SK-N-SH treated with all-trans-retinoic acid at 6 μM for 48 hours (cell line): ENCODE data around the gene SLC7A7.

ENCODE experiments used
- ARNTL ChIP-seq: fragments of 450-650 bp; formaldehyde crosslinking; IDR thresholded peaks from 2 replicates; pipeline ENCODE4 v1.5.0; 2020; ENCODE audit warnings: low read depth, mild to moderate bottlenecking, moderate library complexity, borderline replicate concordance
- CSRNP3 ChIP-seq: fragments of 250-450 bp; sonication (Bioruptor Pico); IDR thresholded peaks from 2 replicates; pipeline ENCODE4 v1.5.1; 2021; ENCODE audit warnings: mild to moderate bottlenecking, moderate library complexity
- ESRRG ChIP-seq: fragments of 250-450 bp; sonication (Bioruptor Pico); IDR thresholded peaks from 2 replicates; pipeline ENCODE4 v1.6.1; 2021; ENCODE audit warnings: mild to moderate bottlenecking
- PATZ1 ChIP-seq: fragments of 250-450 bp; sonication (Bioruptor Pico); IDR thresholded peaks from 2 replicates; pipeline ENCODE4 v1.8.0; 2020; ENCODE audit warnings: mild to moderate bottlenecking, moderate library complexity, borderline replicate concordance
- RARB ChIP-seq: fragments of 250-450 bp; sonication (Bioruptor Pico); IDR thresholded peaks from 2 replicates; pipeline ENCODE4 v1.8.0; 2021; ENCODE audit warnings: mild to moderate bottlenecking, moderate library complexity
- TCF4 ChIP-seq: fragments of 250-450 bp; sonication (Bioruptor Pico); IDR thresholded peaks from 2 replicates; pipeline ENCODE4 v1.8.0; 2021; ENCODE audit warnings: mild to moderate bottlenecking, moderate library complexity, borderline replicate concordance
- TOX ChIP-seq: fragments of 250-450 bp; sonication (Bioruptor Pico); IDR thresholded peaks from 2 replicates; pipeline ENCODE4 v1.8.0; 2021; ENCODE audit warnings: mild to moderate bottlenecking, moderate library complexity, borderline replicate concordance
- ZFP3 ChIP-seq: fragments of 250-450 bp; sonication (Bioruptor Pico); IDR thresholded peaks from 2 replicates; pipeline ENCODE4 v1.5.0; 2020; ENCODE audit warnings: mild to moderate bottlenecking, moderate library complexity

GRCh38 chr14:22856428-22856827 lies 41.2 kb upstream of the SLC7A7 start:
- TF ChIP-seq TOX (CRISPR knock-in tag) (no peak), ZFP3 (CRISPR knock-in tag) (no peak), PATZ1 (CRISPR knock-in tag) (no peak), RARB (CRISPR knock-in tag) (no peak), ARNTL (CRISPR knock-in tag) (no peak), TCF4 (CRISPR knock-in tag) (no peak), ESRRG (no peak), CSRNP3 (CRISPR knock-in tag) (no peak)
